Glutamatergic neuron (in vitro differentiated cells): ENCODE measurements around the gene ACTN1. TPM values are rescaled to one million over a fixed set of nuclear protein-coding genes. Genes with fewer than 3 reads are reported as not detected.

ENCODE experiments used
- DNase-seq: peaks from one replicate; pipeline ENCODE4 v3.0.0; 2022
- H3K27ac Mint-ChIP-seq: one replicate; pipeline ENCODE4 v1.8.0; 2020; ENCODE audit warnings: mild to moderate bottlenecking, mixed read lengths, inconsistent platforms; ENCODE audit not compliant: unreplicated experiment
- H3K27me3 Mint-ChIP-seq: one replicate; pipeline ENCODE4 v1.8.0; 2020; ENCODE audit warnings: mild to moderate bottlenecking, moderate library complexity, mixed read lengths, inconsistent platforms; ENCODE audit not compliant: unreplicated experiment
- H3K36me3 Mint-ChIP-seq: one replicate; pipeline ENCODE4 v1.8.0; 2020; ENCODE audit warnings: mild to moderate bottlenecking, mixed read lengths, inconsistent platforms; ENCODE audit not compliant: unreplicated experiment
- H3K4me1 Mint-ChIP-seq: one replicate; pipeline ENCODE4 v1.8.0; 2020; ENCODE audit warnings: mild to moderate bottlenecking, low read depth, mixed read lengths, inconsistent platforms; ENCODE audit not compliant: unreplicated experiment
- H3K4me3 Mint-ChIP-seq: one replicate; pipeline ENCODE4 v1.8.0; 2020; ENCODE audit warnings: mild to moderate bottlenecking, mixed read lengths, inconsistent platforms; ENCODE audit not compliant: unreplicated experiment
- H3K9me3 Mint-ChIP-seq: one replicate; pipeline ENCODE4 v1.8.0; 2020; ENCODE audit warnings: mild to moderate bottlenecking, moderate library complexity, mixed read lengths, inconsistent platforms; ENCODE audit not compliant: unreplicated experiment
- total RNA-seq: library from RNA; stranded (reverse); fragmentation: NEBNext Ultra II Directional; extraction: Animal tissue kit (Norgen Biotek cat#: 25700); gene quantifications from one replicate; pipeline ENCODE4 v1.2.1, GENCODE V29; 2021; ENCODE audit not compliant: unreplicated experiment
- TF ChIP-seq, protein P1 (sequence below): fragments of 200-600 bp; sonication (generic); IDR thresholded peaks from one replicate; pipeline ENCODE4 v1.5.0; 2021; ENCODE audit not compliant: partially characterized antibody, unreplicated experiment

The ACTN1 gene
- total RNA-seq, 1 donor from 2014 or later: 48.1 TPM

DNA sequence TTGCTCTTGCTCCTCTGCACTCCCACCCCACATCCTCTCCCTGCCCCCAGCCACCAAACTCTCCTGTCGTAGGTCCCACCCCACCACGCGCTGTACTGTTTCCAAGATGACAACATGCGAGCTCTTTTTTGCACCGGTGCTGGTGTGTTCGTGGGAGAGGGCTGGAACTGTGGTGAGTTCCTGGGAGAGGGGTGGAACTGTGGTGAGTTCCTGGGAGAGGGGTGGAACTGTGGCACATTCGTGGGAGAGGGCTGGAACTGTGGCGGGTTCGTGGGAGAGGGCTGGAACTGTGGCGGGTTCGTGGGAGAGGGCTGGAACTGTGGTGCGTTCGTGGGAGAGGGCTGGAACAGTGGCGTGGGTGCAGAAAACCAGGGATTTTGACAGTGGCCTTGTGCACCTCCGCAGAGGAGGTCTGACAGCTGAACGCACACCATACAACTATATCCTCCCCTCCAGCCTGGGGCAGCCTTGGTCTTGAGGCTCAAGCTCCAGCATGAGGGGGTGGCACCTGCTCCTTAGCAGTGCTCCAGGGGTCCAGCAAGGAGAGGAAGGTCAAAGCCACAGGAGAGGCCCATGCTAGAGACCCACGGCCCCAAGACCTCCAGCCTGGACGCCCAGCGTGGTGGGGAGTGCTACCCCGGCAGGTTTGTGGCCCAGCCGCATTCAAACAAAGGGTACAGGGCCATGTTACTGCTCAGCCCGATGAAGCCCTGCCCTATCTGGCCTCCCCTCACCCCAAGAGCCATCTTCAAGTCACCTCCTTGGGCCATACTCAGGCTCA is 50.1 kb downstream of the ACTN1 start:
- Mint-ChIP-seq H3K27ac (no peak overlapping the region), H3K9me3 (peaks cover 8% of the 10 kb centered on the region), H3K4me1 (peaks cover 2% of the 10 kb centered on the region), H3K36me3 (no peaks in the 10 kb centered on the region), H3K27me3 (peaks cover 2% of the 10 kb centered on the region), H3K4me3 (no peak overlapping the region)
- DNase-seq: no peak
- TF ChIP-seq, protein P1, sequence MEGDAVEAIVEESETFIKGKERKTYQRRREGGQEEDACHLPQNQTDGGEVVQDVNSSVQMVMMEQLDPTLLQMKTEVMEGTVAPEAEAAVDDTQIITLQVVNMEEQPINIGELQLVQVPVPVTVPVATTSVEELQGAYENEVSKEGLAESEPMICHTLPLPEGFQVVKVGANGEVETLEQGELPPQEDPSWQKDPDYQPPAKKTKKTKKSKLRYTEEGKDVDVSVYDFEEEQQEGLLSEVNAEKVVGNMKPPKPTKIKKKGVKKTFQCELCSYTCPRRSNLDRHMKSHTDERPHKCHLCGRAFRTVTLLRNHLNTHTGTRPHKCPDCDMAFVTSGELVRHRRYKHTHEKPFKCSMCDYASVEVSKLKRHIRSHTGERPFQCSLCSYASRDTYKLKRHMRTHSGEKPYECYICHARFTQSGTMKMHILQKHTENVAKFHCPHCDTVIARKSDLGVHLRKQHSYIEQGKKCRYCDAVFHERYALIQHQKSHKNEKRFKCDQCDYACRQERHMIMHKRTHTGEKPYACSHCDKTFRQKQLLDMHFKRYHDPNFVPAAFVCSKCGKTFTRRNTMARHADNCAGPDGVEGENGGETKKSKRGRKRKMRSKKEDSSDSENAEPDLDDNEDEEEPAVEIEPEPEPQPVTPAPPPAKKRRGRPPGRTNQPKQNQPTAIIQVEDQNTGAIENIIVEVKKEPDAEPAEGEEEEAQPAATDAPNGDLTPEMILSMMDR: no peak

DNA sequence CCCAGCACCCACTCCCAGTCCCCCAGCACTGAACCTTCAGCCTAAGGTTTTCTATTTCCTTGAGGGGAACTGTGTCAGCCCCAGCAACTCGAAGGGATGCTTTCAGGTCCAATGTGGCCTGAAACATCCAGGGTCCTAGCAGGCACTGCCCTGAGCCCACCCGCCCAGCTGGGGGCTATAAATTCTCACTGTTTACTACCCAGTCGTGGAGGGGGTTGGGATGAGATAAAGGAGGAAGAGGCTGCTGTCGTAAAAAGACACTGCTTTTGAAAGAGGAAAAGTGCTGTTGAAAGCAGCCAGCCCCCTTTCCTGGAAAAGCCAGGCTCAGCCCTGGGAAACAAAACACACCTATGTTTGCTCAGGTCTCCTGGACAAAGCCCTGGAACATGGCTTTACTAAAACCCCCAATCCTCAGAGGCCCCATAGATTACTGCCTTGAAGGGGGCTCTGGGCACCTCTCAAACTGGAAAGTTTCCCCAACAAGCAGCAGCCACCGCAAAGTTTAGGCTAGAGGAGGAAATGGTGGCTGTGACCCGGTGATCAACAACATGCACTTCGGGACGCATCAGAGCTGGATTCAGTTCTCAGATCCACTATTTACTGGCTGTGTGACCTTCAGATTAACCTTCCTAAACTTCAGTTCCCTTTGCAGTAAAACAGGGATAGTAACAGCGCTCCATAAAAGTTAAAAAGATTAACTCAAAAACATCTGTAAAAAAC is 51.0 kb downstream of the ACTN1 start:
- Mint-ChIP-seq H3K36me3 (no peaks in the 10 kb centered on the region), H3K27ac (no peak overlapping the region)

DNA sequence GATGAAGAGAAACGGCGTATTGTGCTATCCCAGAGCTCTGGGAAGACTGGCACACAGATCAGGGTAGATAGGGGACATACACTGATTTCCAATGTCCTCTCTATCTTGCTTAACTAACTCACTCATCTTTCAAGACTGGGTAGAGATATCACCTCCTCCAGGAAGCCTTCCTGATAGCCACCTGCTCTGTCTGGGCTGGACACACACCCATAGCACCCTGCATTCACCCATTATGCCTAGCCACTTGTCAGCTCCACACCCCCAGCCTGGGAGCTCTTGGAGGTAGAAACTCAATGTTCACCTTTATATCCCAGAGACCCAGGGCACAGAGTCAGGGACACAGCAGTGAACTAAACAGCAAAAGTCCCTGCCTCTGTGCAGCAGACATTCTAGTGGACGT is 52.0 kb downstream of the ACTN1 start:
- Mint-ChIP-seq H3K27me3 (peaks cover 6% of the 10 kb centered on the region), H3K9me3 (peaks cover 9% of the 10 kb centered on the region), H3K4me1 (peaks cover 9% of the 10 kb centered on the region), H3K27ac (no peak overlapping the region), H3K36me3 (no peaks in the 10 kb centered on the region), H3K4me3 (no peak overlapping the region)
- DNase-seq: no peak
- TF ChIP-seq, protein P1: no peak

More for the DNA sequence above, 51.0 kb downstream of the ACTN1 start:
- peaks cover 1% of the 10 kb centered on the region for H3K27me3 Mint-ChIP-seq
- peaks cover 8% of the 10 kb centered on the region for H3K9me3 Mint-ChIP-seq
- TF ChIP-seq, protein P1: no peak
- no peak overlapping the region for H3K4me3 Mint-ChIP-seq
- peaks cover 5% of the 10 kb centered on the region for H3K4me1 Mint-ChIP-seq
- DNase-seq: no peak

DNA sequence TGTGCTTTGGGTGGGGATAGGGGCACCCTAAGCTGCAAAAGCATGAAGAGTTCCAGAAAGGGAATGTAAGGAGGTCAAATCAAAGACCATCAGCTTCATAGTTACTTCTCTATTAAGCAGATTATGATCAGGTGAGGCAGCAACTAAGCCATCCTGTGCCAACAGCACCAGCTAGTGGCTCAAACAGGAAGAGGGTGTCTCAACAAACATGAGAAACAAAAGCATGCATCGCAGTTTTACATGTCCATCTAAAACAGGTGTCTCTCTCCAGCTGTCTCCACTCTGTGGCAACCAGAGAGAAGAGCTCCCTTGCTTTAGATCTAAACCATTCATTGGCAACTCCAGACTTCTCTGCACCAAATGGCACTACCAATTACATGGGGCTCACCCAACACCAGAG is 52.9 kb downstream of the ACTN1 start:
- no peak for DNase-seq
- peaks cover 8% of the 10 kb centered on the region for H3K27me3 Mint-ChIP-seq
- peaks cover 14% of the 10 kb centered on the region for H3K9me3 Mint-ChIP-seq
- H3K36me3 Mint-ChIP-seq: no peaks in the 10 kb centered on the region
- TF ChIP-seq, protein P1: no peak
- no peak overlapping the region for H3K27ac Mint-ChIP-seq
- peaks cover 15% of the 10 kb centered on the region for H3K4me1 Mint-ChIP-seq
- no peak overlapping the region for H3K4me3 Mint-ChIP-seq

DNA sequence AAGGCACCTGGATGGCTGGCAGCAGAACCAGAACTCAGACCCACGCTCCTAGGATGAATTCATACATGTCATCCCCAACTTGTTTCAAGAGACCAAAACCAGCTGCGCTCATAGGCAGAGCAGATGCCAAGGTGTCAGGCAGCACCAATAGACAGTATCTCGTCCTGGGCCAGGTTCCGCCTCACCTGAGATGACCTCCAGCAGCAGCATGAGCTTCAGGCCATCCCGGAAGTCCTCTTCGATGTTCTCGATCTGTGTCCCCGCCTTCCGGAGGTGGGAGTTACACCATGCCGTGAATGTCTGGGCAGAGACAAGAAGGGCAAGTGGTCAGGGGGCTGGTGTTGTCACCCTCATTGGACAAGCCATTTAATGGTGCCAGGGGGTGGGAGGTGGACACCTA is 53.7 kb downstream of the ACTN1 start:
- peaks cover 8% of the 10 kb centered on the region for H3K27me3 Mint-ChIP-seq
- H3K27ac Mint-ChIP-seq: no peak overlapping the region
- no peaks in the 10 kb centered on the region for H3K36me3 Mint-ChIP-seq
- peaks cover 19% of the 10 kb centered on the region for H3K4me1 Mint-ChIP-seq
- H3K9me3 Mint-ChIP-seq: peaks cover 16% of the 10 kb centered on the region
- DNase-seq: no peak
- TF ChIP-seq, protein P1: no peak
- no peak overlapping the region for H3K4me3 Mint-ChIP-seq
